Skeletal muscle tissue (tissue), 2 donors: ENCODE results near the gene ZSCAN10. TPM values are rescaled to one million over a fixed set of nuclear protein-coding genes. Genes with fewer than 3 reads are reported as not detected.

Experiments
- small RNA-seq: library from RNA; depleted of rRNA; stranded (forward); fragments of <200 nt; gene quantifications from one replicate; pipeline ENCODE3, GENCODE V24; 2014
- total RNA-seq: library from RNA; depleted of rRNA; stranded (reverse); fragments of >200 nt; gene quantifications from one replicate; pipeline ENCODE4 v1.2.3, GENCODE V29; 2014

The ZSCAN10 gene
- total RNA-seq, 1 donor from 2014 or later = not detected

Small RNA genes lying within 50 kb of the gene (small RNA-seq; reads per million reads assigned to genes)
- 0.30 reads per million, percentile 31 among the genes with 10 or more reads in this experiment for gene RNU1-22P

Other genes starting within 250 kb of the ZSCAN10 start
- not detected for gene PRSS22, start 241.1 kb downstream of the ZSCAN10 start, total RNA-seq
- gene FLYWCH2, start 216.1 kb downstream of the ZSCAN10 start, total RNA-seq = 10.4 TPM
- 11.0 TPM for gene FLYWCH1, start 187.4 kb downstream of the ZSCAN10 start, total RNA-seq
- gene KREMEN2, start 135.0 kb downstream of the ZSCAN10 start, total RNA-seq = 1.6 TPM
- 2.1 TPM for gene PAQR4, start 129.9 kb downstream of the ZSCAN10 start, total RNA-seq
- 2.1 TPM for gene PKMYT1, start 118.8 kb downstream of the ZSCAN10 start, total RNA-seq
- not detected for gene CLDN9, start 86.4 kb downstream of the ZSCAN10 start, total RNA-seq
- not detected for gene CLDN6, start 81.1 kb downstream of the ZSCAN10 start, total RNA-seq
- 28.7 TPM for gene TNFRSF12A, start 78.9 kb downstream of the ZSCAN10 start, total RNA-seq
- gene HCFC1R1, start 75.4 kb downstream of the ZSCAN10 start, total RNA-seq = 14.1 TPM
- 15.7 TPM for gene THOC6, start 75.3 kb downstream of the ZSCAN10 start, total RNA-seq
- gene BICDL2, start 62.4 kb downstream of the ZSCAN10 start, total RNA-seq = not detected
- gene MMP25, start 52.7 kb downstream of the ZSCAN10 start, total RNA-seq = 0.52 TPM
- 25.1 TPM for gene IL32, start 33.7 kb downstream of the ZSCAN10 start, total RNA-seq
- gene ZNF205, start 13.3 kb upstream of the ZSCAN10 start, total RNA-seq = 7.3 TPM
- 4.2 TPM for gene ZNF213, start 35.7 kb upstream of the ZSCAN10 start, total RNA-seq
- gene OR1F1, start 88.9 kb upstream of the ZSCAN10 start, total RNA-seq = not detected
- gene ZNF200, start 135.9 kb upstream of the ZSCAN10 start, total RNA-seq = 9.4 TPM
- gene MEFV, start 157.3 kb upstream of the ZSCAN10 start, total RNA-seq = 0.52 TPM
- gene ZNF263, start 184.2 kb upstream of the ZSCAN10 start, total RNA-seq = 30.8 TPM
- 7.8 TPM for gene TIGD7, start 206.1 kb upstream of the ZSCAN10 start, total RNA-seq
- gene ZNF75A, start 206.2 kb upstream of the ZSCAN10 start, total RNA-seq = 23.5 TPM